GM19455 (cell line): ENCODE data around the gene AQP12A.

ENCODE experiments used
- ATAC-seq: cut with Tn5 transposase; IDR thresholded peaks from one replicate; pipeline ENCODE4 v1.9.1; 2021; ENCODE audit not compliant: unreplicated experiment

Gene AQP12A

GRCh38 chr2:240707043-240707756 lies 15.5 kb downstream of the AQP12A start:
- ATAC-seq: no peak

- no peak for ATAC-seq
Observed at GRCh38 chr2:240707821-240708220, 16.2 kb downstream of the AQP12A start.

- ATAC-seq: no peak
Observed at GRCh38 chr2:240708457-240708856, 16.8 kb downstream of the AQP12A start.

- ATAC-seq: no peak
Observed at GRCh38 chr2:240711296-240711695, 19.6 kb downstream of the AQP12A start.

- ATAC-seq: no peak
Observed at GRCh38 chr2:240711701-240712100, 20.0 kb downstream of the AQP12A start.

- no peak for ATAC-seq
Observed at GRCh38 chr2:240712121-240712520, 20.5 kb downstream of the AQP12A start.

GRCh38 chr2:240713071-240713927 lies 21.6 kb downstream of the AQP12A start:
- ATAC-seq: no peak

- no peak for ATAC-seq
Observed at GRCh38 chr2:240713928-240714746, 22.5 kb downstream of the AQP12A start.

- ATAC-seq: no peak
Observed at GRCh38 chr2:240714747-240715725, 23.4 kb downstream of the AQP12A start.

GRCh38 chr2:240716130-240716798 lies 24.6 kb downstream of the AQP12A start:
- no peak for ATAC-seq

GRCh38 chr2:240717181-240717641 lies 25.5 kb downstream of the AQP12A start:
- ATAC-seq: no peak

- ATAC-seq: no peak
Observed at GRCh38 chr2:240717681-240718581, 26.3 kb downstream of the AQP12A start.

- ATAC-seq: no peak
Observed at GRCh38 chr2:240718896-240719490, 27.3 kb downstream of the AQP12A start.

- no peak for ATAC-seq
Observed at GRCh38 chr2:240719676-240720545, 28.2 kb downstream of the AQP12A start.

GRCh38 chr2:240720686-240721595 lies 29.3 kb downstream of the AQP12A start:
- no peak for ATAC-seq

GRCh38 chr2:240721596-240722180 lies 30.0 kb downstream of the AQP12A start:
- ATAC-seq: no peak
